Myocyte (in vitro differentiated cells): Measurements from ENCODE around the gene CAPRIN1. TPM values are rescaled to one million over a fixed set of nuclear protein-coding genes. Genes with fewer than 3 reads are reported as not detected.

Source experiments
- DNase-seq: peaks from one replicate; pipeline ENCODE4 v3.0.0-alpha.2; 2012; ENCODE audit warnings: low read depth
- total RNA-seq: library from RNA; depleted of rRNA; stranded (reverse); fragments of >200 nt; gene quantifications from 2 replicates; pipeline ENCODE4 v1.2.3, GENCODE V29; 2014

The CAPRIN1 gene
- total RNA-seq, 1 donor from 2014 or later, result 177 TPM

DNA sequence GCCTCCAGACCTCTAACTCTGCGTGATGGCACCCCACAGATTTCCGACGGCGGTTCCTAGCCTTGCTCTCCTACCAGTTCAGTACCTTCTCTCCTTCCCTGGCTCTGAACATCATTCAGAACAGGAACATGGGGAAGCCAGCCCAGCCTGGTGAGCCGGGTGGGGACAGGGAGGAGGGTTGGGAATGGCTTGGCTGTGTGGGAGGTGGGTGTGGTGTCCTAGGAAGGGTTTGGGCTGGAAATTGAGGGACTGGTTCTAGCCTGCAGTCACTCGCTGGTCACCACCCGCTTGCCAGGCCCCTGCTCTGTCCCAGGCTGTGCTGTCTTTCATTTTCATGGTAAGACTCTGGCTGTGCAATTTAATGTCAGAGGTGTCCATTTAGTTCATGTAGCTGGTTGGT, 87.8 kb downstream of the CAPRIN1 start:
- no peak for DNase-seq

- DNase-seq, result no peak
Measured at GRCh38 chr11:34140149-34140548, 88.6 kb downstream of the CAPRIN1 start.

DNA sequence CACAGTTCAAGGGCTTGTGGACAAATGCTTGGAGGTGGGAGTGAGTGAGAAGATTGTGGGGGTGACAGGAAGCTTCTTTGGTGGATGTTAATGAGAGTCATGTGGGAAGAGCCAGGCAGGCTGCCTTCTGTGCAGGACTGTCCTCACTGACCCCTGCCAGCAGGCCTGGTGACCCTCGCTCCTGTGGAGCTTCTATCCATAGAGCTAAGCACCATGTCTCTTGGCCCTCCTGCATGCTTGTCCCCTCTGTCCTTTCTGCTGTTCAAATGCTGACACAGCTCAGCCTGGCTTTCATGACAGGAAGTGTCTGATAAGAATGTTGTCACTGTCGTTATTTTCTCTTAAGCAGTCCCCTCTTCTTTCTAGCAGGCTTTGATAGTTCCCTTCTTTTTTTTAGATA, 91.5 kb downstream of the CAPRIN1 start:
- DNase-seq, result no peak

DNA sequence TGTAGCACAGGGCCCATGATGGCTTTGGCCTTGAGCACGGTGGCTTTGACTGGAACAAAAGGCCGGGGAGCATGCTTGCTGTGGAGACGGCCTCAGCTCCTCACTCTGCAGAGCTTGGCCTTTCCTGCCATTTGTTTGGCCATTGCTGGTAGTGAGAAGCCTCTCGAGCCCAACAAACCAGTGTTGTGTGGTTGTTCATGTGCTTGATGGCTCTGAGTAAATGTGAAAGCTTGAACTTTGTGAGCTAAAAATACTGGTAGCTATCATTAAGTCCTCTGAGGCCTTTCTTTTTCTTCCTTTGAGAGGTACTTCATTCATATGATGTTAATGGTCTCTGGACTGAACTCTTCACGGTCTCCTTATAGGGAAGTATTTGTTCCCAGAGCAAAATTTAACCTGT, 93.5 kb downstream of the CAPRIN1 start:
- no peak for DNase-seq

DNA sequence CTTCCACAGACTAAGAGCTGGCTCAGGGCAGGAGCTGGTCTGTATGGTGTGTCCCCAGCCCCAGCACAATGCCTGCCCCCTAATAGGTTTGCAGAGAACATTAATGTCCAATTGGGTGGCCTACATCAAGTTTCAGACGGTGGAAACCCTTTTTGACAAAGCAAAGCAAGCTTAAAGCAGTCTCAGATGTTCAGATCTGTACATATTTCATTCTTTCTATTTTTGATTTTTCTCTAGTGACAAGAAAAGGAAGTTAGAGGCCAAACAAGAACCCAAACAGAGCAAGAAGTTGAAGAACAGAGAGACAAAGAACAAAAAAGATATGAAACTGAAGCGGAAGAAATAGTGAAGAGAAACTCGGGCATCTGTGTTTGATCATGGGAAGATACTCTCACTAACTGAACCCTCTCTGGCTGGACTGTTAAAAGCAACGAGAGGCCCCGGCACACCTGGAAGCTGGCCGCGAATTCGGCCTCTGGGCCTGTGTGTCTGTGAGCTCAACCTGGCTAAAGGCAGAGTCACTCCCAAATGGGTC, 94.4 kb downstream of the CAPRIN1 start:
- no peak for DNase-seq

DNA sequence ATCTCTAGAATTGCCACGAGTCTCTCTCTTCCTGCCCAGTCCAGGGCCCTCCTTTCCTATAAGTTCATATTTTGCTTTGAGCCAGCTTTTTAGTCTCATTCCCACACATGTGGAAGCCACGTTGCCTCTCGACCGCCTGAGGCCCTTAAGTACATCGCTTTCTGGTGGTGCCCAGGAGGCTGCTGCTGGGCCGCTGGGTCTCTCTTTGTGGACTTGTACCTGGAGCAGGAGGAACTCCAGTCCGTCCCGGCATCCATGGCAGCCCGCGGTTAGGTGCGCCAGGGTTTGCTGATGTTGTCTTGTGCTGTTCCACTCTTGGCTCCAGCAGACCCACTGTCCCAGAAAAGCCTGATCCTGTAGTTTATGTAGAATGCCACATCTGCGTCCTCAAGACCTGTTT, 94.9 kb downstream of the CAPRIN1 start:
- no peak for DNase-seq

DNA sequence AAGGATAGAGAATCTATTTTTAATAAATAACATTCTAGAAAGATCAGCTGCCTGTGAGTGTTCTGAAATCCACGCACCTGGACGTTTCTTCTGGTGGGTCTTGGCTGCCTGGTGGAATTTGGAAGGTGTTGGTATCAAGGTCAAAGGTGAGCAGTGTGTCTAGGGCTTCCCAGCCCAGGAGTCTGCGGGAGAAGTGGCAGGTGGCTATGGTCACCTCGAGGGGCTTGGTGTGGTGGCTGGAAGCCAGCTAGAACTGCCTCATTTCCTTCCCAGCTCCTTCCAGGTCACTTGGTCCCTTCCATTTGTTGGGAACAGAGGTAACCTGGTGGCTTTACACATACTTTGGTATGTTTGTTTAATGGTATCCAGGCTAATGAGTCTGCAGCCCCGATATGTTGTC, 95.3 kb downstream of the CAPRIN1 start:
- no peak for DNase-seq

GRCh38 chr11:34147581-34147980, 96.0 kb downstream of the CAPRIN1 start:
- no peak for DNase-seq

DNA sequence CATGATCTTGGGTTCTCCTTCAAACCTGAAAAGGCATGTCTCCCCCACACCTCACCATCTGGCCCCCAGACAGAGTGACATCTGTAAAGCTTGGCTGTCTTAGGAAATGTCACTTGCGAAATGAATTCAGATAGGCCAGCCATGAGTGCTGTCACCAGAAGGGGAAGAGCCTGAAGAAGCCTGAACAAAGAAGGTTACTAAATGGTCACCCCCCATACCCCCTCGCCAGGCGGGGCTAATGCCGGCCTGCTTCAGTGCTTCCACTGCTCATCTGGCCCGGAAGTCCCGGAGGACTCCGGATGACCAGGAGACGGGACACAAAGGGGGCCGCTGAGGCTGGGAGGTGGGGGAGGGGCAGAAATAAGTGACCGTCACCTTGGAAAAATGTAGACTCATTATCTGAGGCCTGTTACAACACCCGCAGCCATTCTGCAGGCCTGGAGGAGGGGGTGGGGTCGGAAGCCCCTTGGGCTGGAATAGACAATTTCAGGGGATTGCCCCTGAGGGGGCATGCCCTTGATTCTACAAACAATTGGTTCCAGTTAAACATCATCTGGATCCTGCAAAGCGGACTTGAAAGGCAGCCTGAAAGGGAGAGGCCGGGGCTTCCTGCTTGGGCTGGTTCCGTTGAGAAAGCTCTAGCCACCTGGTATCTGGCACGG, 97.1 kb downstream of the CAPRIN1 start:
- no peak for DNase-seq

DNA sequence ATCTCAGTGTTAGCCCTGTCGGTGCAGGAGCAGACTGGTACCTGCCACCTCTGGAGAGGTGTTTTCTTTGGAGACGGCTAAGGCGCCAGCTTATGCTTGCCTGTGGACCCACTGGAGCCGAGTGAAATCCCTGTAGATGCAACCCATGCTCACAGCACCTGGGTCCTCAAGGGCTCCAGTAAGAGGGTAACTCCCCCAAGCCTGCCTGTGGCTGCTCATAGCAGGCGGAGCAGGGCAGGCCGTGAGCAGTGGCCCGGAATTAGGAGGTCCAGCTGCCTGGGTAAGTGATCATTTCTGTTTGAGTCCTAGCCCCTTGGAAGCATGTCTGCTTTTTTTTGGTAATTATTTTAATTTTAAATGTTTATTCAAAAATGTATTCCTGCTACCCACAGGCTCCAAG, 97.7 kb downstream of the CAPRIN1 start:
- DNase-seq, result no peak

DNA sequence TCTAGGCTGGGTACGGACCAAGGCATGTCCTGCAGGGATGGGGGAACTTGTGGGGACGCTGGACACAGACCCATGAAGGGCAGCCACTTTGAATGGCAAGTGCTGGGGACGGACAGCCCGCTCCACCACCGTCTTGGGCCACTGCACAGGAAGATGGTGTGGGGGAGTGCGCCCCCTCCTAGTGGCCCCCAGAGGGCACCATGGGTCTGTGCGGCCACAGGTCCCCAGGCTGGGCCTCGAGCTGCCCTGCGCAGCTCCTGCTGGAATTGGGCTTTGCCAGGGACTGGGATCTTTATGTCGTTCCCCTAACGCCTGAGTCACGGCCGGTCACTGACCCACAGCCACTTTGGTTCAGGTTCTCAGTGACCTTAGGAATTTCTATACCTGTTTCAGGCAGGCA, 98.3 kb downstream of the CAPRIN1 start:
- DNase-seq, result peak; percentile 19

GRCh38 chr11:34150494-34151151, 99.1 kb downstream of the CAPRIN1 start:
- peak; percentile 76 for DNase-seq

Other genes starting within 250 kb of the CAPRIN1 start
- 8.5 and 10.6 TPM in 2 replicates for gene LMO2, start 159.7 kb upstream of the CAPRIN1 start, total RNA-seq
- gene NAT10, start 53.9 kb downstream of the CAPRIN1 start, total RNA-seq, result 25.0 and 30.9 TPM in 2 replicates